Astrocyte of the spinal cord (primary cell): Measurements from ENCODE around the gene VILL.
"Not testable (repeated sequence)": the region's sequence is repeated elsewhere in the genome, so short reads cannot be mapped to it uniquely, and the experiment has no call there.

Experiments used
- DNase-seq: peaks from one replicate; pipeline ENCODE4 v3.0.0; 2011; ENCODE audit warnings: low read depth, low spot score
- H3K4me3 ChIP-seq: 2 replicates; pipeline ENCODE4 v1.5.1; 2011; ENCODE audit warnings: low read depth, mild to moderate bottlenecking, low read length, moderate library complexity
- in situ Hi-C: cut with HindIII; loops from 2 replicates; pipeline ENCODE4 v1.10.0; 2017; ENCODE audit warnings: low sequenced_read_pairs
- TF ChIP-seq, protein P1 (sequence below): IDR thresholded peaks from 2 replicates; pipeline ENCODE4 v1.5.1; 2012; ENCODE audit warnings: low read depth, mild to moderate bottlenecking, low read length, inconsistent platforms

The VILL gene

DNA sequence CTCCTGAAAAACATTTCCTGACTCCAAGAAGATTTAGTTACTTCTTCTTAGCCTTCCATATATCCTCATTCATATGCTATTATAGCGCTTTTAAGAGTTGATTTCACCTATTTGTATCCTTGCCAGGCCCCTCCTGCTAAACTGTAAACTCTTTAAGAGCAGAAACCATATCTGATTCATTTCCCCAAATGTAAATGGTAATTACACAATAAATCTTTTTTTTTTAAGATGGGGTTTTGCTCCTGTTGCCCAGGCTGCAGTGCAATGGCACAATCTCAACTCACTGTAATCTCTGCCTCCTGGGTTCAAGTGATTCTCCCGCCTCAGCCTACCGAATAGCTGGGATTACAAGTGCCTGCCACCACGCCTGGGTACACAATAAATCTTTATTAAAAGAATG lies 52.9 kb downstream of the VILL start:
- H3K4me3 ChIP-seq: no peak overlapping the region
- in situ Hi-C loops: no loop called here
- TF ChIP-seq, protein P1, sequence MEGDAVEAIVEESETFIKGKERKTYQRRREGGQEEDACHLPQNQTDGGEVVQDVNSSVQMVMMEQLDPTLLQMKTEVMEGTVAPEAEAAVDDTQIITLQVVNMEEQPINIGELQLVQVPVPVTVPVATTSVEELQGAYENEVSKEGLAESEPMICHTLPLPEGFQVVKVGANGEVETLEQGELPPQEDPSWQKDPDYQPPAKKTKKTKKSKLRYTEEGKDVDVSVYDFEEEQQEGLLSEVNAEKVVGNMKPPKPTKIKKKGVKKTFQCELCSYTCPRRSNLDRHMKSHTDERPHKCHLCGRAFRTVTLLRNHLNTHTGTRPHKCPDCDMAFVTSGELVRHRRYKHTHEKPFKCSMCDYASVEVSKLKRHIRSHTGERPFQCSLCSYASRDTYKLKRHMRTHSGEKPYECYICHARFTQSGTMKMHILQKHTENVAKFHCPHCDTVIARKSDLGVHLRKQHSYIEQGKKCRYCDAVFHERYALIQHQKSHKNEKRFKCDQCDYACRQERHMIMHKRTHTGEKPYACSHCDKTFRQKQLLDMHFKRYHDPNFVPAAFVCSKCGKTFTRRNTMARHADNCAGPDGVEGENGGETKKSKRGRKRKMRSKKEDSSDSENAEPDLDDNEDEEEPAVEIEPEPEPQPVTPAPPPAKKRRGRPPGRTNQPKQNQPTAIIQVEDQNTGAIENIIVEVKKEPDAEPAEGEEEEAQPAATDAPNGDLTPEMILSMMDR: no peak
- no peak for DNase-seq

DNA sequence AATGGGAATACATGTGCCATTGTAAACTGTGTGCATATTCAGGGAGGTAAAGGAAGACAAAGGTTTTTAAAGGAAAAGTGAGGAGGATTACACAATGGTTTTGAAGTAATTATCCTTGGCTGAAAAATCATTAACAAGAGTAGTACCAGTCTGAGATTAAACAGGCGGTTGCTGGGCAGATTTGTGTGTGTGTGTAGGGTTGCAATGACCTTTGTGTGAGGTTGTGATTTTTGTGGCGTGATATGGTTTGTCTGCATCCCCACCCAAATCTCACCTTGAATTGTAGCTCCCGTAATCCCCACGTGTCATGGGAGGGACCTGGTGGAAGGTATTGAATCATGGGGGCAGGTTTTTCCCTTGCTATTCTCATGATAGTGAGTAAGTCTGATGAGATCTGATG lies 55.4 kb downstream of the VILL start:
- in situ Hi-C loops: no loop called here
- TF ChIP-seq, protein P1: no peak
- H3K4me3 ChIP-seq: no peak overlapping the region
- no peak for DNase-seq

DNA sequence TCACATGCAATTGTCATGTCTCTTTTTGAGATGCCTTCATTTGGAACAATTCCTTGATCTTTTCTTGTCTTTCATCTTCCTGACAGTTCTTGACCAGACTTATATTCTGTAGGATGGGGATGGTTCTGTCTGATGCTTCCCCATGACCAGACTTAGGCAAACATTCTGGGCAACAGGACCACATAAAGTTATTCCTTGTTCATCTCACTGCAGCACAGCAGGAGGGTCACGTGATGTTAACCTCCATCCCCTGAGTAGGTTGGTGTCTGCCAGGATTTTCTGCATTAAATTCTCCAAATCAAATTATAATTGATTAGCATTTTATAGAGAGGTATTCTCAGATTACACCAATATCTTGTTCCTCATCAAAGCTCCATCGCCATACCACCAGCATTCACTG lies 56.2 kb downstream of the VILL start:
- TF ChIP-seq, protein P1: no peak
- no peak overlapping the region for H3K4me3 ChIP-seq
- in situ Hi-C loops: no loop called here
- DNase-seq: no peak

DNA sequence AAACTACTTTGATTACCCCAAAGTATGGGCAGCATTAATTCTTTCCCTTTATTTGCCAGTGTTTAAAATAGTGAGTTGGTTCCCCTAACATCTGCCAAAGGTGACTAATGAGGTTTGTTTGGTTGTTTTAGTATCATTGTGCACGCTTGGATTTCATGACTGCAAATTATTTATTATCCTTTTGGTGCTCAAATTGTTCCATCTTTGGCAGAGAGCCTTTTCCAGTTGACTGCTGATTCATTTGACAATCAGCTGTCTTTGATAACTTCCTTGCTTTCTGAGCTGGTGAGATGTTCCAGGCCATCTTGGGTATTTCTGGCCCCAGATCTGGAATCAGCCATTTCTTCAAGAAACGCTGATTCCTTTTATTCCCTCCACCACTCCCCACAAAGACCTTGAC lies 57.3 kb downstream of the VILL start:
- TF ChIP-seq, protein P1: no peak
- in situ Hi-C loops: no loop called here
- DNase-seq: no peak
- no peak overlapping the region for H3K4me3 ChIP-seq

DNA sequence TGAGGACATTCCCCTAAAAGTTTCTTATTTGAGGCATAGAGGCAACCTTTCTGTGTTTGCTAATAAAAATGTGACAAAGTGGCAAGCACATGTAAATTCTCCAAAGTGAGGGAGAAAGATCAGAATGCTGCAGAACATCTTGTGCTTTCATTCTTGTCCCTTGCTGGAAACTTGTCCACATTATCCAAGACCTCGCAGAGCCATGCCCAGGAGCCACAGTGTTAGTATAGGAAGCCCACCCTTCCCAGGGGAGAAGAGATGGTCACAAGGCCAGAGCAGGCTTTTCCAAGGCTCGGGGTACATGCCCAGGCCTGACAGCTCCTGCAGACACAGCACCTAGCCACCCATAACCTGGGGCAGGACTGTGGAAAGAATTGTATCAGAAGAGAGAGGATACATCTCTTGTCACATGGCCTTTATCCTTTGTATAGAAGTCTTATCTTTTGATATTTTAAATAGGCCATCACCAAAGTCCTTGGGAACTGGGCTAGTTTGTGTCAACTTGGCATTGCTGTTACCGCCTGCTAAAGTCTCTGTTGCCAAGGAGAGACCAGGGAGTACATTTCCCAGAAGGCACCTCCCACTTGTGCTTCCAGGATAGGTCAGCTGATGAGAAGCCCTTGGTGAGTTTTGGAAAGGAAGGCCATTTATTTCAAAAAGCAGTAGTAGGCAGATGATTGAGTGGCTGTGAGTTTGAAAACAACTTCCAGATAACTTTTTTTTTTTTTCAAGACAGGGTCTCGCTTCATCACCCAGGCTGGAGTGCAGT lies 59.0 kb downstream of the VILL start:
- no peak overlapping the region for H3K4me3 ChIP-seq
- TF ChIP-seq, protein P1: no peak
- in situ Hi-C loops: no loop called here
- DNase-seq: no peak

DNA sequence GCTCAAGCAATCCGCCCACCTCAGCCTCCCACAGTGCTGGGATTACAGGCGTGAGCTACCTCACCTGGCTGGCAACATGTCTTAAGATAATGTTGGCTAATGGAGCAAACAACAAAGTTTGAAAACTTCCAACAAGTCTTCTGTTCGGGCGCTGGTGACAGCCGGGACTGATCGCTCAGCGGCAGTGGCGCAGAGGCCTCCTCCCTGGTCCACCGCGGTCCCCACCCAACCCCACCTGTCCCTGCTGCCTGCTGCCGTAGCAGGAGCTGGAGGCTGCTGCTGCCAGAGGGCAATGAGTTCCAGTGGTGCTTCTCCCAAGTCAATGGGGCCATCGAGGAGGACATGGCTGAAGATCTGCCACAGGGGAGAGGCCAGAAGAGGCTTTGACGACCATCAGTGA lies 60.5 kb downstream of the VILL start:
- in situ Hi-C loops: no loop called here
- TF ChIP-seq, protein P1: no peak
- DNase-seq: no peak
- H3K4me3 ChIP-seq: no peak overlapping the region

DNA sequence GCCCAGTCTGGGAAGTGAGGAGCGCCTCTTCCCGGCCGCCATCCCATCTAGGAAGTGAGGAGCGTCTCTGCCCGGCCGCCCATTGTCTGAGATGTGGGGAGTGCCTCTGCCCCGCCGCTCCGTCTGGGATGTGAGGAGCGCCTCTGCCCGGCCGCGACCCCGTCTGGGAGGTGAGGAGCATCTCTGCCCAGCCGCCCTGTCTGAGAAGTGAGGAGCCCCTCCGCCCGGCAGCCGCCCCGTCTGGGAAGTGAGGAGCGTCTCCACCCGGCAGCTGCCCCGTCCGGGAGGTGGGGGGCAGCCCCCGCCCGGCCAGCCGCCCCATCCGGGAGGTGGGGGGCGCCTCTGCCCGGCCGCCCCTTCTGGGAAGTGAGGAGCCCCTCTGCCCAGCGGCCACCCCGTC lies 62.7 kb downstream of the VILL start:
- DNase-seq, in situ Hi-C loops, H3K4me3 ChIP-seq: not testable (repeated sequence)

DNA sequence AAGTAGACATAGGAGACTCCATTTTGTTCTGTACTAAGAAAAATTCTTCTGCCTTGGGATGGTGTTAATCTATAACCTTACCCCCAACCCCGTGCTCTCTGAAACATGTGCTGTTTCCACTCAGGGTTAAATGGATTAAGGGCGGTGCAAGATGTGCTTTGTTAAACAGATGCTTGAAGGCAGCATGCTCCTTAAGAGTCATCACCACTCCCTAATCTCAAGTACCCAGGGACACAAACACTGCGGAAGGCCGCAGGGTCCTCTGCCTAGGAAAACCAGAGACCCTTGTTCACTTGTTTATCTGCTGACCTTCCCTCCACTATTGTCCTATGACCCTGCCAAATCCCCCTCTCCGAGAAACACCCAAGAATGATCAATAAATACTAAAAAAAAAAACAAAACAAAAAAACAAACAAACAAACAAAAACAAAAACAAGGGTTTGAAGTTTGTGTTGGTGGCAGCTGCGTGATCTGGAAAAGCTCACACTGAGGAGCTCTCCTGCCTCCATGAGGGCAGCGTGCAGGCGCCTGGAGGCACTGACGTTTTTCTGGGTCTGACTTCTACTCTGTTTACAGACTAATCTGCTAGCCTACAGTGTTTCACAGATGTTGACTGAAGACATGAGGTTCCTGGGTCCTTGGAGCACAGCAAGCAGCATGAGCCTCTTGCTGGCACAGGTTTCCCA lies 63.4 kb downstream of the VILL start:
- H3K4me3 ChIP-seq, DNase-seq, in situ Hi-C loops: not testable (repeated sequence)
